ENCODE results near the gene RARA. TPM values are rescaled to one million over a fixed set of nuclear protein-coding genes. Genes with fewer than 3 reads are reported as not detected.

Gene RARA
- total RNA-seq, 2 donors from 2014 or later: 22.7 to 27.6 TPM

DNA sequence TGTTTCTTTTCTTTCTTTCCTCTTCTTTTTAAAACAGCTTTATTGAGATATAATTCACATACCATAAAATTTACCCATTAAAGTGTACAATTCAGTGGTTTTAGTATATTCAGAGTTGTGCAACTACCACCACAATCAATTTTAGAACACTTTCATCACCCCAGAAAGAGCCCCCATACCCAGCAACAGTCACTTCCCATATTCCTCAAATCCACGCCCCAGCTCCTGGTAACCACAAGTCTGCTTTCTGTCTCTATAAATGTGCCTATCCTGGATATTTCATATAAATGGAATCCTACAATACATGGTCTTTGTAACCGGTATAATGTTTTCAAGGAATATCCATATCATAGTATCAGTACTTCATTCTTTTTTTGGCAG, 19.4 kb downstream of the RARA start:
- DNase-seq: no peak
- Histone ChIP-seq H3K4me1 (ENCODE audit: control insufficient read depth, insufficient read depth, low read length) (peaks cover 6% of the 10 kb centered on the region), H3K27me3 (ENCODE audit: control insufficient read depth, insufficient read depth, low read length, poor library complexity, severe bottlenecking) (no peaks in the 10 kb centered on the region), H3K36me3 (ENCODE audit: control insufficient read depth, insufficient read depth, low read length) (no peaks in the 10 kb centered on the region), H3K27ac (ENCODE audit: low read depth, low read length) (no peak overlapping the region), H3K9ac (ENCODE audit: extremely low read depth, low read length, poor library complexity, severe bottlenecking) (no peak overlapping the region), H3K4me3 (ENCODE audit: low read length) (no peak overlapping the region), H3K9me3 (ENCODE audit: control insufficient read depth, low read length) (no peaks in the 10 kb centered on the region)
- H3K4me3 Mint-ChIP-seq: no peak overlapping the region
- peaks cover 23% of the 10 kb centered on the region for H3K4me1 Mint-ChIP-seq
- TF ChIP-seq, protein P1, sequence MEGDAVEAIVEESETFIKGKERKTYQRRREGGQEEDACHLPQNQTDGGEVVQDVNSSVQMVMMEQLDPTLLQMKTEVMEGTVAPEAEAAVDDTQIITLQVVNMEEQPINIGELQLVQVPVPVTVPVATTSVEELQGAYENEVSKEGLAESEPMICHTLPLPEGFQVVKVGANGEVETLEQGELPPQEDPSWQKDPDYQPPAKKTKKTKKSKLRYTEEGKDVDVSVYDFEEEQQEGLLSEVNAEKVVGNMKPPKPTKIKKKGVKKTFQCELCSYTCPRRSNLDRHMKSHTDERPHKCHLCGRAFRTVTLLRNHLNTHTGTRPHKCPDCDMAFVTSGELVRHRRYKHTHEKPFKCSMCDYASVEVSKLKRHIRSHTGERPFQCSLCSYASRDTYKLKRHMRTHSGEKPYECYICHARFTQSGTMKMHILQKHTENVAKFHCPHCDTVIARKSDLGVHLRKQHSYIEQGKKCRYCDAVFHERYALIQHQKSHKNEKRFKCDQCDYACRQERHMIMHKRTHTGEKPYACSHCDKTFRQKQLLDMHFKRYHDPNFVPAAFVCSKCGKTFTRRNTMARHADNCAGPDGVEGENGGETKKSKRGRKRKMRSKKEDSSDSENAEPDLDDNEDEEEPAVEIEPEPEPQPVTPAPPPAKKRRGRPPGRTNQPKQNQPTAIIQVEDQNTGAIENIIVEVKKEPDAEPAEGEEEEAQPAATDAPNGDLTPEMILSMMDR (conservative IDR thresholded peaks at IDR 0.05): no peak
- peaks cover 15% of the 10 kb centered on the region for H3K36me3 Mint-ChIP-seq (ENCODE audit: low read depth)
- H3K27me3 Mint-ChIP-seq (ENCODE audit: insufficient read depth): no peaks in the 10 kb centered on the region
- no peak overlapping the region for H3K27ac Mint-ChIP-seq
- WGBS, 2 experiments (ENCODE audit: insufficient coverage in 1 of 2, insufficient read length in 1 of 2): 100% methylated on average over 2 of the region's 2 CpGs
- H3K9me3 Mint-ChIP-seq: no peaks in the 10 kb centered on the region

DNA sequence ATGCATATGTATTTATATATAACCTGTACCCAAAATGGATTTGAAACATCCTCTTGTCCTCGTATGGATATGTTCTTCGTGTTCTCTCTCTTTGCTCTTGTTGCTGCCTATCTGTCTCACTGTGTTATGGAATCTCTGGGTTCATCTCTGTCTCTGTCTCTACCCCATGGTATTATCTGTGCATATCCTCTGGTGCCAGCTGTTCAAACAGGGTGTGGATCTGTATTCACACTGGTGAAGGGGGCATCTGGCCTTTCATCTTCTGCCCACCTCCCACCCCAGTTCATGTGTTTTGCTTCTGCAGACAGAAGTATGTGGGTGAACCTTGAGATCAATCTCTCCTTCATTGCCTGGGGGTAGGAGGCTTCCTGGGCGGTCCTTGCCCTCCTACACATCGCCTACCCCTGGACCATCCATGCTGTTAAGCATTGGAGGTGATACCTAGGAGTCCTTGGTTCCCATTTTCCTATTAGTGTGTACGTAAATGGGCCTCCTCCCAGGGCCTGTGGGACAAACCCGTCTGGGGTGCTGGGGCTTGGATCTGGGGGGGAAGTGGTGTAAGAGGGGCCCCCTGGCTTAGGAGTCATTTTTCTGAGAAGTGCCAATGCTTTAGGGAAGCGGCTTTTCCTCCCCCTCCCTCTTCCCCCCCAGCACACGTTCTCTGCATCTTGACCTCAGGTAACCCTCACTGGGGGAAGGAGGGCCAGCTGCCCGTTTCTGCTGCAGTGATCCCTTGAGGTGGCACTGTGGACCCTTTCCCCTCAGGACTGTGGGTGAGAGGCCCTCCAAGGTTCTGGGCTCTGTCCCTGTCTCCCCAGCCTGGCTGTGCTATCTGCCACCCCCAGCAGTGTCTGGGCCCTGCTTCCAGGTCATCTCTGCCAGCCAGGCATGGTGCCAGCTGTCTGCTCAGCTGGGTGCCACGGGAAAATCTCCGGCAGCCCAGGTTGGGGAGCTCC, 21.1 kb downstream of the RARA start:
- Histone ChIP-seq H3K9me3 (ENCODE audit: control insufficient read depth, low read length) (no peaks in the 10 kb centered on the region), H3K4me1 (ENCODE audit: control insufficient read depth, insufficient read depth, low read length) (peaks cover 12% of the 10 kb centered on the region), H3K9ac (ENCODE audit: extremely low read depth, low read length, poor library complexity, severe bottlenecking) (no peak overlapping the region), H3K4me3 (ENCODE audit: low read length) (no peak overlapping the region), H3K27ac (ENCODE audit: low read depth, low read length) (no peak overlapping the region), H3K36me3 (ENCODE audit: control insufficient read depth, insufficient read depth, low read length) (no peaks in the 10 kb centered on the region), H3K27me3 (ENCODE audit: control insufficient read depth, insufficient read depth, low read length, poor library complexity, severe bottlenecking) (no peaks in the 10 kb centered on the region)
- H3K4me3 Mint-ChIP-seq: no peak overlapping the region
- H3K27ac Mint-ChIP-seq: no peak overlapping the region
- peaks cover 15% of the 10 kb centered on the region for H3K36me3 Mint-ChIP-seq (ENCODE audit: low read depth)
- TF ChIP-seq, protein P1 (conservative IDR thresholded peaks at IDR 0.05): no peak
- no peaks in the 10 kb centered on the region for H3K9me3 Mint-ChIP-seq
- WGBS, 2 experiments (ENCODE audit: insufficient coverage in 1 of 2, insufficient read length in 1 of 2): 85 to 89% methylated on average over 6 to 11 of the region's 11 CpGs
- peaks cover 34% of the 10 kb centered on the region for H3K4me1 Mint-ChIP-seq
- peaks cover 2% of the 10 kb centered on the region for H3K27me3 Mint-ChIP-seq (ENCODE audit: insufficient read depth)
- DNase-seq: no peak

DNA sequence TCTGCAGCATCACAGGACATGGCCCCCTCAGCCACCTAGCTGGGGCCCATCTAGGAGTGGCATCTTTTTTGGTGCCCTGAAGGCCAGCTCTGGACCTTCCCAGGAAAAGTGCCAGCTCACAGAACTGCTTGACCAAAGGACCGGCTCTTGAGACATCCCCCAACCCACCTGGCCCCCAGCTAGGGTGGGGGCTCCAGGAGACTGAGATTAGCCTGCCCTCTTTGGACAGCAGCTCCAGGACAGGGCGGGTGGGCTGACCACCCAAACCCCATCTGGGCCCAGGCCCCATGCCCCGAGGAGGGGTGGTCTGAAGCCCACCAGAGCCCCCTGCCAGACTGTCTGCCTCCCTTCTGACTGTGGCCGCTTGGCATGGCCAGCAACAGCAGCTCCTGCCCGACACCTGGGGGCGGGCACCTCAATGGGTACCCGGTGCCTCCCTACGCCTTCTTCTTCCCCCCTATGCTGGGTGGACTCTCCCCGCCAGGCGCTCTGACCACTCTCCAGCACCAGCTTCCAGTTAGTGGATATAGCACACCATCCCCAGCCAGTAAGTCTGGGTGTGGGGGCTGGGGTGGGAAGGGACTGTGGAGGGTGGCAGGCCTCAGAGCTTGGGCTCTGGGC, 22.0 kb downstream of the RARA start:
- no peak for DNase-seq
- H3K9me3 Mint-ChIP-seq: no peaks in the 10 kb centered on the region
- no peak overlapping the region for H3K27ac Mint-ChIP-seq
- H3K27me3 Mint-ChIP-seq (ENCODE audit: insufficient read depth): peaks cover 3% of the 10 kb centered on the region
- Histone ChIP-seq H3K27ac (ENCODE audit: low read depth, low read length) (no peak overlapping the region), H3K4me3 (ENCODE audit: low read length) (no peak overlapping the region), H3K9me3 (ENCODE audit: control insufficient read depth, low read length) (no peaks in the 10 kb centered on the region), H3K27me3 (ENCODE audit: control insufficient read depth, insufficient read depth, low read length, poor library complexity, severe bottlenecking) (no peaks in the 10 kb centered on the region), H3K9ac (ENCODE audit: extremely low read depth, low read length, poor library complexity, severe bottlenecking) (no peak overlapping the region), H3K4me1 (ENCODE audit: control insufficient read depth, insufficient read depth, low read length) (peaks cover 13% of the 10 kb centered on the region), H3K36me3 (ENCODE audit: control insufficient read depth, insufficient read depth, low read length) (no peaks in the 10 kb centered on the region)
- peaks cover 34% of the 10 kb centered on the region for H3K4me1 Mint-ChIP-seq
- peaks cover 15% of the 10 kb centered on the region for H3K36me3 Mint-ChIP-seq (ENCODE audit: low read depth)
- TF ChIP-seq, protein P1 (conservative IDR thresholded peaks at IDR 0.05): no peak
- no peak overlapping the region for H3K4me3 Mint-ChIP-seq
- 93 to 97% methylated on average over 3 to 10 of the region's 10 CpGs for WGBS, 2 experiments (ENCODE audit: insufficient coverage in 1 of 2, insufficient read length in 1 of 2)
